ENCODE measurements around the gene RAB1B.

GRCh38 chr11:66242095-66242765 lies 26.2 kb upstream of the RAB1B start:
- TF ChIP-seq EZH2 (IDR thresholded peaks at IDR 0.05): no peak
- TF ChIP-seq FOXP2 (optimal IDR thresholded peaks at IDR 0.05; ENCODE audit: control extremely low read depth, extremely low read length, insufficient read depth): no peak
- no peak for TF ChIP-seq POLR2AphosphoS5 (IDR thresholded peaks at IDR 0.05; ENCODE audit: borderline replicate concordance, low read depth, low read length)
